K562 (cell line): ENCODE measurements around the gene C17orf113. TPM values are rescaled to one million over a fixed set of nuclear protein-coding genes. Genes with fewer than 3 reads are reported as not detected.

ENCODE experiments used
- ARHGAP35 ChIP-seq: fragments of 450-650 bp; IDR thresholded peaks from 2 replicates; pipeline ENCODE4 v1.6.1; 2018; ENCODE audit not compliant: partially characterized antibody
- CBX2 ChIP-seq: fragments of 200-600 bp; sonication (generic); IDR thresholded peaks from one replicate; pipeline ENCODE4 v1.6.1; 2012; ENCODE audit warnings: mild to moderate bottlenecking, low read length, inconsistent platforms; ENCODE audit not compliant: insufficient read depth, poor library complexity, severe bottlenecking
- CC2D1A ChIP-seq: fragments of 450-650 bp; IDR thresholded peaks from 2 replicates; pipeline ENCODE4 v1.6.1; 2017; ENCODE audit warnings: mild to moderate bottlenecking
- CREM ChIP-seq: IDR thresholded peaks from 2 replicates; pipeline ENCODE4 v1.6.1; 2014; ENCODE audit warnings: antibody characterized with exemption, low read depth
- CTBP1 ChIP-seq: fragments of 450-650 bp; IDR thresholded peaks from 2 replicates; pipeline ENCODE4 v1.6.1; 2016; ENCODE audit warnings: borderline replicate concordance
- DEAF1 ChIP-seq: fragments of 450-650 bp; formaldehyde crosslinking; IDR thresholded peaks from 2 replicates; pipeline ENCODE4 v1.4.0; 2020; ENCODE audit warnings: mild to moderate bottlenecking, moderate library complexity
- EGR1 ChIP-seq: fragments of 450-650 bp; conservative IDR thresholded peaks from 2 replicates; pipeline ENCODE4 v1.6.1; 2017; ENCODE audit warnings: mild to moderate bottlenecking
- ESRRA ChIP-seq: fragments of 450-650 bp; IDR thresholded peaks from 2 replicates; pipeline ENCODE4 v1.6.1; 2014; ENCODE audit warnings: low read depth, mild to moderate bottlenecking, moderate library complexity, borderline replicate concordance
- GATAD2A ChIP-seq: fragments of 450-650 bp; IDR thresholded peaks from 2 replicates; pipeline ENCODE4 v1.6.1; 2017
- KLF16 ChIP-seq: IDR thresholded peaks from 2 replicates; pipeline ENCODE4 v1.6.1; 2016; ENCODE audit warnings: antibody characterized with exemption
- MLX ChIP-seq, 2 experiments: fragments of 450-650 bp in 1 of 2; sonication (generic) in 1 of 2; formaldehyde crosslinking; conservative IDR thresholded peaks; 2 replicates each; pipeline versions ENCODE4 v1.4.0 to v1.8.1; 2020 to 2022; ENCODE audit warnings: mild to moderate bottlenecking in 1 of 2, missing genetic modification reagents in 1 of 2
- PRMT5 ChIP-seq: sonication (generic); formaldehyde crosslinking; IDR thresholded peaks from 2 replicates; pipeline ENCODE4 v1.5.0; 2020; ENCODE audit warnings: missing genetic modification reagents
- SMC3 ChIP-seq: conservative IDR thresholded peaks from 2 replicates; pipeline ENCODE4 v1.6.1; 2011; ENCODE audit warnings: low read depth, low read length, improper control_type of control experiment; ENCODE audit not compliant: insufficient read depth
- TOE1 ChIP-seq, 2 experiments: fragments of 450-650 bp in 1 of 2; sonication (generic) in 1 of 2; formaldehyde crosslinking in 1 of 2; IDR thresholded peaks; 2 replicates each; pipeline versions ENCODE4 v1.7.1 to v1.8.0; 2016 to 2022; ENCODE audit warnings: borderline replicate concordance in 2 of 2, mild to moderate bottlenecking in 2 of 2, antibody characterized with exemption in 1 of 2, inconsistent platforms in 1 of 2, low read depth in 1 of 2, missing genetic modification reagents in 1 of 2, moderate library complexity in 1 of 2
- XRCC5 ChIP-seq: fragments of 200-400 bp; formaldehyde crosslinking; IDR thresholded peaks from 2 replicates; pipeline ENCODE4 v1.6.1; 2017; ENCODE audit warnings: low read depth, mild to moderate bottlenecking, low read length
- ZNF175 ChIP-seq: fragments of 200-800 bp; sonication (Bioruptor generic); IDR thresholded peaks from 2 replicates; pipeline ENCODE4 v1.6.1; 2016; ENCODE audit warnings: low read depth, mild to moderate bottlenecking, missing genetic modification characterization, missing compliant biosample characterization
- polyA plus RNA-seq, 8 experiments: library from polyadenylated mRNA; depleted of rRNA in 4 of 8; stranded (reverse) in 5 of 8; unstranded in 3 of 8; fragments of >200 nt; fragmentation: Nextera tagmentation in 2 of 8; fragmentation: Illumina TruSeq in 1 of 8; extraction: Ambion mirVana in 2 of 8; extraction: Trizol in 1 of 8; gene quantifications; 2 replicates each; pipeline versions ENCODE4 v1.2.1 to v1.2.3, GENCODE V29; 2011 to 2014; ENCODE audit warnings: inconsistent platforms in 1 of 8, missing spikeins in 1 of 8
- total RNA-seq, 7 experiments: library from RNA; depleted of rRNA in 6 of 7; stranded (reverse); fragments of >200 nt in 6 of 7; fragmentation: Illumina TruSeq in 2 of 7; extraction: Trizol in 2 of 7; gene quantifications; 2 replicates each; pipeline versions ENCODE4 v1.2.1 to v1.2.3, GENCODE V29; 2011 to 2021; ENCODE audit warnings: low replicate concordance in 1 of 7
- TF ChIP-seq, protein P1 (sequence below): fragments of 450-650 bp; IDR thresholded peaks from 2 replicates; pipeline ENCODE4 v1.7.1; 2018; ENCODE audit warnings: mild to moderate bottlenecking, low read depth; ENCODE audit not compliant: partially characterized antibody
- TF ChIP-seq, protein P2 (sequence below): fragments of 450-650 bp; IDR thresholded peaks from 2 replicates; pipeline ENCODE4 v1.6.1; 2016; ENCODE audit warnings: antibody characterized with exemption
- TF ChIP-seq, protein P3 (sequence below): fragments of 450-650 bp; IDR thresholded peaks from 2 replicates; pipeline ENCODE4 v1.6.1; 2018; ENCODE audit warnings: mild to moderate bottlenecking, low read depth; ENCODE audit not compliant: partially characterized antibody

The C17orf113 gene
- total and polyA plus RNA-seq, 9 of the 15 experiments (the other 6 are each of a cell fraction or from before 2014, with no cell fraction given): 0.10 to 1.2 (median 0.31) TPM

DNA sequence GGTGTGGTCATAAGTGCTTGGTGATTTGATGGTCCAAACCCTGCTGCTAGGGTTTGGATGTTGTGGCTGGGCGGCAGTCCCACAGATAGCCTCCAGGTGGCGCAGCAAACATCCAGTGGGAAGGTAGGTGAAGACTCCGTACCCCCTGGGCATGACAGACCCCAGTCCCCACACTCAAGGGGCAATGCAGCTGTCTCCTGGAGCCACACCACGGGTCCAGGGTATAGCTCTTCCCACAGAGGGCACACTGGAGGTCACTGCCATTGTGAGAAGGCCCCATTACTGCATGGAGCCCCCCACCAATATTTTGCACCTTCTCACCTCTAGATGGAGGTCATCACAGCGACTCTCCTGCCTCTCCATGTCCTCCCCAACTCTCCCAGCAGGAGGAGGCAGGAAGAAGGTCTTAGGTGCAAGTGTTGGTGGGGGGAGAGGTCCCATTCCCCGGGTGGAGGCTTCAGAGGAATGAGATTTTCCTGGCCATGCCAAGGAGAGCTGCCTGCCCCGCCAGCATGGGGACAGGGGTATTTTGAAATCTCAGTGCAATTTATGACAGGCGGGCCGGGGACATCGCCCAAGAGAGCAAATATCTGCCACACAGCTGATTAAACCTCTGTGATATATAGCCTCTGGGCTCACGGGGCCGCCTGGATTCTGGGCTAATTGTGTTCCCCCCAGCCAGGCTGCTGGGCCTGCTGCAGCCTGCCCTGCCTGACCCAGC is 17.1 kb upstream of the C17orf113 start (continued):
- TF ChIP-seq, protein P1, sequence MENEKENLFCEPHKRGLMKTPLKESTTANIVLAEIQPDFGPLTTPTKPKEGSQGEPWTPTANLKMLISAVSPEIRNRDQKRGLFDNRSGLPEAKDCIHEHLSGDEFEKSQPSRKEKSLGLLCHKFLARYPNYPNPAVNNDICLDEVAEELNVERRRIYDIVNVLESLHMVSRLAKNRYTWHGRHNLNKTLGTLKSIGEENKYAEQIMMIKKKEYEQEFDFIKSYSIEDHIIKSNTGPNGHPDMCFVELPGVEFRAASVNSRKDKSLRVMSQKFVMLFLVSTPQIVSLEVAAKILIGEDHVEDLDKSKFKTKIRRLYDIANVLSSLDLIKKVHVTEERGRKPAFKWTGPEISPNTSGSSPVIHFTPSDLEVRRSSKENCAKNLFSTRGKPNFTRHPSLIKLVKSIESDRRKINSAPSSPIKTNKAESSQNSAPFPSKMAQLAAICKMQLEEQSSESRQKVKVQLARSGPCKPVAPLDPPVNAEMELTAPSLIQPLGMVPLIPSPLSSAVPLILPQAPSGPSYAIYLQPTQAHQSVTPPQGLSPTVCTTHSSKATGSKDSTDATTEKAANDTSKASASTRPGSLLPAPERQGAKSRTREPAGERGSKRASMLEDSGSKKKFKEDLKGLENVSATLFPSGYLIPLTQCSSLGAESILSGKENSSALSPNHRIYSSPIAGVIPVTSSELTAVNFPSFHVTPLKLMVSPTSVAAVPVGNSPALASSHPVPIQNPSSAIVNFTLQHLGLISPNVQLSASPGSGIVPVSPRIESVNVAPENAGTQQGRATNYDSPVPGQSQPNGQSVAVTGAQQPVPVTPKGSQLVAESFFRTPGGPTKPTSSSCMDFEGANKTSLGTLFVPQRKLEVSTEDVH: no peak
- TF ChIP-seq CBX2 (no peak), GATAD2A (0 out of 2 replicates have a peak, but pooled peaks have one; percentile 23), ESRRA (peak; percentile 50), CTBP1 (peak; percentile 64), TOE1 (IDR thresholded peaks at IDR 0.05; ENCODE audit: borderline replicate concordance) (peak; percentile 29; the same call in 1 of the 2 replicates), TOE1 (CRISPR knock-in tag; IDR thresholded peaks at IDR 0.05; ENCODE audit: borderline replicate concordance, low read depth) (no peak), XRCC5 (0 out of 2 replicates have a peak, but pooled peaks have one; percentile 60), ARHGAP35 (no peak), KLF16 (peak; percentile 59; the same call in 1 of the 2 replicates), CREM (0 out of 2 replicates have a peak, but pooled peaks have one; percentile 24), EGR1 (no peak), CC2D1A (peak; percentile 62; the same call in 1 of the 2 replicates), ZNF175 (CRISPR knock-in tag) (no peak), MLX (CRISPR knock-in tag; conservative IDR thresholded peaks at IDR 0.05) (no peak), PRMT5 (CRISPR knock-in tag) (no peak), SMC3 (peak; percentile 83), DEAF1 (CRISPR knock-in tag) (peak; percentile 50; the same call in 1 of the 2 replicates)
- TF ChIP-seq, protein P2, sequence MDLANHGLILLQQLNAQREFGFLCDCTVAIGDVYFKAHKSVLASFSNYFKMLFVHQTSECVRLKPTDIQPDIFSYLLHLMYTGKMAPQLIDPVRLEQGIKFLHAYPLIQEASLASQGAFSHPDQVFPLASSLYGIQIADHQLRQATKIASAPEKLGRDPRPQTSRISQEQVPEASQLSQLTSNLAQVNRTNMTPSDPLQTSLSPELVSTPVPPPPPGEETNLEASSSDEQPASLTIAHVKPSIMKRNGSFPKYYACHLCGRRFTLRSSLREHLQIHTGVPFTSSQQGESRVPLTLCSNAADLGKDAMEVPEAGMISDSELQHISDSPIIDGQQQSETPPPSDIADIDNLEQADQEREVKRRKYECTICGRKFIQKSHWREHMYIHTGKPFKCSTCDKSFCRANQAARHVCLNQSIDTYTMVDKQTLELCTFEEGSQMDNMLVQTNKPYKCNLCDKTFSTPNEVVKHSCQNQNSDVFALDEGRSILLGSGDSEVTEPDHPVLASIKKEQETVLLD: peak; percentile 37; the same call in 1 of the 2 replicates
- TF ChIP-seq, protein P3, sequence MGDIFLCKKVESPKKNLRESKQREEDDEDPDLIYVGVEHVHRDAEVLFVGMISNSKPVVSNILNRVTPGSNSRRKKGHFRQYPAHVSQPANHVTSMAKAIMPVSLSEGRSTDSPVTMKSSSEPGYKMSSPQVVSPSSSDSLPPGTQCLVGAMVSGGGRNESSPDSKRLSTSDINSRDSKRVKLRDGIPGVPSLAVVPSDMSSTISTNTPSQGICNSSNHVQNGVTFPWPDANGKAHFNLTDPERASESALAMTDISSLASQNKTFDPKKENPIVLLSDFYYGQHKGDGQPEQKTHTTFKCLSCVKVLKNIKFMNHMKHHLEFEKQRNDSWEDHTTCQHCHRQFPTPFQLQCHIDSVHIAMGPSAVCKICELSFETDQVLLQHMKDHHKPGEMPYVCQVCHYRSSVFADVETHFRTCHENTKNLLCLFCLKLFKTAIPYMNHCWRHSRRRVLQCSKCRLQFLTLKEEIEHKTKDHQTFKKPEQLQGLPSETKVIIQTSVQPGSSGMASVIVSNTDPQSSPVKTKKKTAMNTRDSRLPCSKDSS: no peak
